ENCODE data around the gene TF.

Gene TF

GRCh38 chr3:133711013-133711412 is 35.2 kb upstream of the TF start:
- Histone ChIP-seq H3K27ac (ENCODE audit: low read length) (no peak overlapping the region), H3K4me1 (ENCODE audit: low read length) (no peaks in the 10 kb centered on the region), H3K4me2 (ENCODE audit: low read depth, low read length) (no peak overlapping the region), H2AFZ (ENCODE audit: low read length) (no peak overlapping the region), H3K36me3 (replicated peaks; ENCODE audit: insufficient read depth, low read length) (no peaks in the 10 kb centered on the region), H3K27me3 (replicated peaks; ENCODE audit: insufficient read depth, low read length) (no peaks in the 10 kb centered on the region), H4K20me1 (ENCODE audit: insufficient read depth, low read length) (no peaks in the 10 kb centered on the region), H3F3A (ENCODE audit: insufficient read depth, low read length) (no peaks in the 10 kb centered on the region), H3K9me3 (replicated peaks; ENCODE audit: insufficient read depth, low read length) (no peaks in the 10 kb centered on the region), H3K9me2 (replicated peaks; ENCODE audit: insufficient read depth, low read length) (no peaks in the 10 kb centered on the region), H3K4me3 (ENCODE audit: low read length) (no peak overlapping the region), H3K9ac (ENCODE audit: low read length) (no peak overlapping the region), H3K79me2 (ENCODE audit: low read length) (no peaks in the 10 kb centered on the region)
- no peak for DNase-seq
- TF ChIP-seq EZH2 (optimal IDR thresholded peaks at IDR 0.05; ENCODE audit: low read depth, low read length) = no peak
- no peak for TF ChIP-seq CTCF (IDR thresholded peaks at IDR 0.05; ENCODE audit: low read length)
- no peak for TF ChIP-seq EZH2phosphoT487 (IDR thresholded peaks at IDR 0.05; ENCODE audit: low read length)

- Histone ChIP-seq H3K9me2 (replicated peaks; ENCODE audit: insufficient read depth, low read length) (no peaks in the 10 kb centered on the region), H3K36me3 (replicated peaks; ENCODE audit: insufficient read depth, low read length) (no peaks in the 10 kb centered on the region), H3K27ac (ENCODE audit: low read length) (no peak overlapping the region), H3K79me2 (ENCODE audit: low read length) (no peaks in the 10 kb centered on the region), H3K4me3 (ENCODE audit: low read length) (no peak overlapping the region), H3F3A (ENCODE audit: insufficient read depth, low read length) (no peaks in the 10 kb centered on the region), H3K27me3 (replicated peaks; ENCODE audit: insufficient read depth, low read length) (no peaks in the 10 kb centered on the region), H3K9ac (ENCODE audit: low read length) (no peak overlapping the region), H3K4me2 (ENCODE audit: low read depth, low read length) (no peak overlapping the region), H2AFZ (ENCODE audit: low read length) (no peak overlapping the region), H4K20me1 (ENCODE audit: insufficient read depth, low read length) (no peaks in the 10 kb centered on the region), H3K4me1 (ENCODE audit: low read length) (no peaks in the 10 kb centered on the region), H3K9me3 (replicated peaks; ENCODE audit: insufficient read depth, low read length) (no peaks in the 10 kb centered on the region)
- DNase-seq = no peak
- no peak for TF ChIP-seq EZH2phosphoT487 (IDR thresholded peaks at IDR 0.05; ENCODE audit: low read length)
- no peak for TF ChIP-seq CTCF (IDR thresholded peaks at IDR 0.05; ENCODE audit: low read length)
- no peak for TF ChIP-seq EZH2 (optimal IDR thresholded peaks at IDR 0.05; ENCODE audit: low read depth, low read length)
These were observed 34.2 kb upstream of the TF start for GRCh38 chr3:133712017-133712416.

GRCh38 chr3:133713347-133713746 is 32.8 kb upstream of the TF start:
- TF ChIP-seq EZH2phosphoT487 (IDR thresholded peaks at IDR 0.05; ENCODE audit: low read length) (no peak), EZH2 (optimal IDR thresholded peaks at IDR 0.05; ENCODE audit: low read depth, low read length) (no peak), CTCF (IDR thresholded peaks at IDR 0.05; ENCODE audit: low read length) (no peak)
- Histone ChIP-seq H3K27ac (ENCODE audit: low read length) (no peak overlapping the region), H3K9me3 (replicated peaks; ENCODE audit: insufficient read depth, low read length) (no peaks in the 10 kb centered on the region), H2AFZ (ENCODE audit: low read length) (no peak overlapping the region), H3K4me2 (ENCODE audit: low read depth, low read length) (no peak overlapping the region), H3K4me3 (ENCODE audit: low read length) (no peak overlapping the region), H3K79me2 (ENCODE audit: low read length) (no peaks in the 10 kb centered on the region), H3K9me2 (replicated peaks; ENCODE audit: insufficient read depth, low read length) (no peaks in the 10 kb centered on the region), H3F3A (ENCODE audit: insufficient read depth, low read length) (no peaks in the 10 kb centered on the region), H4K20me1 (ENCODE audit: insufficient read depth, low read length) (no peaks in the 10 kb centered on the region), H3K27me3 (replicated peaks; ENCODE audit: insufficient read depth, low read length) (no peaks in the 10 kb centered on the region), H3K9ac (ENCODE audit: low read length) (no peak overlapping the region), H3K36me3 (replicated peaks; ENCODE audit: insufficient read depth, low read length) (no peaks in the 10 kb centered on the region), H3K4me1 (ENCODE audit: low read length) (no peaks in the 10 kb centered on the region)
- DNase-seq = no peak
